NCI-H1436 treated with DMSO at 0.1 percent for 48 hours (cell line): ENCODE results near the gene CRHR1.
"Not testable (repeated sequence)": the region's sequence is repeated elsewhere in the genome, so short reads cannot be mapped to it uniquely, and the experiment has no call there.

ENCODE experiments used
- DNase-seq: peaks from one replicate; lab custom pipeline; 2025; lab: John Stamatoyannopoulos, UW

Gene CRHR1

GRCh38 chr17:45845376-45846185 lies 61.5 kb downstream of the CRHR1 start:
- DNase-seq: no peak

GRCh38 chr17:45846223-45846622 lies 62.1 kb downstream of the CRHR1 start:
- no peak for DNase-seq

GRCh38 chr17:45846646-45847045 lies 62.5 kb downstream of the CRHR1 start:
- no peak for DNase-seq

- no peak for DNase-seq
Measured at GRCh38 chr17:45847101-45847500, 63.0 kb downstream of the CRHR1 start.

DNA sequence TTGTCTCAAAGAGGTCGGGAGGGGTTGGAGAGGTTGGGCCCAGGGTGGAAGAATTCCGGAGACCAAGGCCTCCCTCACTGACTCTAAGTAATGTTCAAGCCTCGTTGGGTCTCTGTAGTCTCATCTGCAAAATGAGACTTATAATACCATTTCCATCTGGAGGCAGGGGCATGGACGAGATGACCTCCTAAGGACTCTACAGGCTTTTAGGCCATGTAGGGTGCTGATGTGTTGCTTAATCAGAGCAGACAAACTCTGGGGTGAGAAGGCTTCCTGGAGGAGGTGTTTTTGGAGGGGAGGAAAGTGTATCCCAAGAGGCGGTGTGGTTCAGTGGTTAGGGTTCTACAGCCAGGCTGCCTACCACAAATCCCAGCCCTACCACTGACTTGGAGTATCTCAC lies 63.6 kb downstream of the CRHR1 start:
- DNase-seq: no peak

- DNase-seq: no peak
Measured at GRCh38 chr17:45848405-45848804, 64.3 kb downstream of the CRHR1 start.

GRCh38 chr17:45848868-45849535 lies 64.9 kb downstream of the CRHR1 start:
- no peak for DNase-seq

GRCh38 chr17:45849536-45849990 lies 65.4 kb downstream of the CRHR1 start:
- no peak for DNase-seq

GRCh38 chr17:45850011-45850410 lies 65.9 kb downstream of the CRHR1 start:
- no peak for DNase-seq

DNA sequence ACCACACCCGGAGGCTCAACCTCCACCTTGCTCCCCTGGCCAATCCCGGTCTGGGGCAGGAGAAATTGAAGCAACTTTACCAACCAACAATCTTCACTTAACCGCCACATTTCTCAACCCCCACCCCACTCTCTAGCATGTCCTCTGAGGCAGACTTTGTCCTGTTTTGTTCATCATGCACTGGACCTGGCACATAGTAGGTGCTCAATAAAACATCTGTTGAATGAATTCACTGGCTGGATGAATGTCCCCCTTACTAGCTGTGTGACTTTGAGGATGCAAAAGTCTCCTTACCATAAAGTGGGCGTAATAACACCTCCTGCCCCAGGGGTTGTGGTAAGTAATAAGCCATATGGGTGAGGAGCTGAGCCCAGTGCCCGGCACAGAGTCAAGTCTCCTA lies 66.3 kb downstream of the CRHR1 start:
- DNase-seq: no peak

GRCh38 chr17:45851022-45851421 lies 66.9 kb downstream of the CRHR1 start:
- DNase-seq: no peak

- DNase-seq: no peak
Measured at GRCh38 chr17:45851464-45851863, 67.3 kb downstream of the CRHR1 start.

DNA sequence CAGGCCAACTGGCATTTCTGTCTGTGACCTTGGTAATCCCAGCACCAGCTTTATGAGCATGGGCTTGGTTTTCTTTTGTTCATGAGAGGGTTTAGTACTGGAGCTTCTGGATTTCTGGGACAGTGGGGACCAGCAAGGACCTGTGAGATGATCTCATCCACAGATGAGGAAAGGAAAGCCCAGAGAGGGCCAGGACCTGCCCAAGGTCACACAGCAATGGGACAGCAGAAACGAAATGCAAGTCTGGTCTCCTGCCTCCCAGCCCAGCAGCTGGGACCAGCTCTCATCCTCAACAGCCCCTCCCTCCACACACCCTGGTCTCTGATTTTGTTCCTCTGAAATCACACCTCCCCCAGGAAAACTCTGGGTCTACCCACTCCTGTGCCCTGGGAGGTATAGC lies 67.8 kb downstream of the CRHR1 start:
- no peak for DNase-seq

- peak; percentile 27 for DNase-seq
Measured at GRCh38 chr17:45852535-45853297, 68.6 kb downstream of the CRHR1 start.

DNA sequence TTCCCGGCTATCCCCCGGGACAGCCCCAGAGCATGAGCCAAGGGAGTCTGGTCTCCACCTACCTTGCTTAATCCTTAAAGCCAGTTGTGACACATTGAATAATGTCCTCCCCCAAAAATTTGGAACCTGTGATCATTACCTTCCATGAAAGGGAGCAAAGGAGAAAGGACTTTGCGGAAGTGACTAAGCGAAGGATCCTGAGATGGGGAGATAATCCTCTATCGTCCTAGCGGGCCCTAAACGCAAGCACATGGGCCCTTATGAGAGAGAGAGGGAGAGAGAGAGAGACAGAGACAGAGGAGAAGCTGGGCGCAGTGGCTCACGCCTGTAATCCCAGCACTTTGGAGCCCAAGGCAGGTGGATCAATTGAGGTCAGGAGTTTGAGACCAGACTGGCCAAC lies 70.1 kb downstream of the CRHR1 start:
- no peak for DNase-seq

DNA sequence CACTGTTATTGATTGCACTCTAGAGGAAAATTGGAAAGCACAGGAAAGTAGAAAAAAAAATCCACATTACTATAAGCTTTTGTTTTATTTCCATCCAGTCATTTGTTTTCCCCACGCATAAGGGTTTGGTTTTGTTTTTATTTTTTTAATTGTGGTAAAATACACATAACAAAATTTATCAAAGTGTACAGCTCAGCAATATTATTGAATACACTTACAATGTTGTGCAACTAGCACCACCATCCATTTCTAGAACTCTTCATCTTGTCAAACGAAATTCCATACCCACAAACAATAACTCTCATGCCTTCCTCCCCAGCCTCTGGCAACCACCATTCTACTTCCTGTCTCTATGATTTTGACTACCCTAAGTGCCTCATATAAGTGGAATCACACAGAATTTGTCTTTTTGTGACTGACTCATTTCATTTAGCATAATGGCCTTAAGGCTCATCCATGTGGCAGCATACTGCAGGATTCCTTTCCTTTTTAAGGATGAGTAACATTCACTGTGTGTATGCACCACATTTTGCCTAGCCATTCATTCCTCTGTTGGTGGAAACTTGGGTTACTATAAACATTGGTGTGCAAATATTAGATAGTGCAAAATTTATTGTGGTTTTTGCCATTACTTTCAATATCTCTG lies 71.7 kb downstream of the CRHR1 start:
- no peak for DNase-seq

GRCh38 chr17:45857977-45858708 lies 74.0 kb downstream of the CRHR1 start:
- no peak for DNase-seq

GRCh38 chr17:45861165-45861564 lies 77.0 kb downstream of the CRHR1 start:
- no peak for DNase-seq

DNA sequence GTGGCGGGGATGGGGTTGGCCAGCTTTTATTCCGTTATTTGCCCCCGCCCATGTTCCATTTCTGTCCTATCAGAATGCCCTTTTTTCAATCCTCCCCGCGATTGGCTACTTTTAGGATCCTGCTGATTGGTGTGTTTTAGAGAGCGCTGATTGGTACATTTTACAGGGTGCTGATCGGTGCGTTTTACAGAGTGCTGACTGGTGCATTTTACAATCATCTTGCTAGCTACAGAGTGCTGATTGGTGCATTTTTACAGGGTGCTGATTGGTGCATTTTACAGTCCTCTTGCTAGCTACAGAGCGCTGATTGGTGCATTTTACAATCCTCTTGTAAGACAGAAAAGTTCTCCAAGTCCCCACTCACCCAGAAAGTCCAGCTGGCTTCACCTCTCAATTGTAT lies 78.0 kb downstream of the CRHR1 start:
- not testable (repeated sequence) for DNase-seq

- no peak for DNase-seq
Measured at GRCh38 chr17:45863857-45864654, 79.9 kb downstream of the CRHR1 start.

DNA sequence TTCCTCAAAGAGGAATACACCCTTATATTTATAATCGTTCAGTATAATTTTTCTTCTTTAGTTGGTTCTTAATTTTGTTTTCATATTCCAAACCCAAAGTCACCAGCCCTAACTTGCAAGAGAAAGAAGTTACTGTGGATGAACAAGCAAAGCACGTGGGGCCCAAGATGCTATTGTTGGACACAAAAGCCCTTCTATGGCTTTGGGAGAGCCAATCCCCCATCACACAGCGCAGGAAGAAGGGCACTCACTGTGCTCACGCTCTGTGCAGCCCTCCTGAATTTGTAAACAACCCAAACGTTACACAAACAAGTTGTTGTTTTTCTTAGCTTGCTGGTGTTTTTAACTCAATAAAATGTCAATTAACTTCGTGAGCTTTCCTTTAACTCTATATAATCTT lies 83.1 kb downstream of the CRHR1 start:
- no peak for DNase-seq
